OCI-LY3 (cell line): ENCODE measurements around the gene SPATS2.

Experiments
- EZH2phosphoT487 ChIP-seq: fragments of 200-600 bp; shearing (Covaris generic); IDR thresholded peaks from 2 replicates; pipeline ENCODE4 v1.6.1; 2018; ENCODE audit warnings: antibody characterized with exemption, mixed run types, low read depth
- TF ChIP-seq, protein P1 (sequence below): fragments of 200-600, 300-600 bp; sonication (generic); IDR thresholded peaks from 2 replicates; pipeline ENCODE4 v1.5.1; 2014; ENCODE audit warnings: antibody characterized with exemption, low read length, low read depth

DNA sequence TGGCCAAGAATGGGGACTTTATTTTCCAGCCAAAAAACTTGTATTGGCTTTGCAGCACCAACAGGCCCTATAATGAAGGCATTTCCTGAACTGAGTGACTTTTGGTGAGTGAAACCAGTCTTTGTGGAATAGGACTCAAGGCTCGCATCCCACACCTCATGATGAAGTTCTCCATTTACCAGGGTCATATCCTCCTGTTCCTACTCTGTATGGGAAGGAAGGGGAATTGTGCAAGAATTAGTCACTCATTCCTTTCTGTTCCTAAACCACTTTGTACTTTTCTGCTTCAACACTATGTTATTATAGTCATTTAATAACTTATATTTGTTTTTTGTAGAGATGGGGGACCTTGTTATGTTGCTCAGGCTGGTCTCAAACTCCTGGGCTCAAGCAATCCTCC lies 2.3 kb upstream of the SPATS2 start:
- TF ChIP-seq, protein P1, sequence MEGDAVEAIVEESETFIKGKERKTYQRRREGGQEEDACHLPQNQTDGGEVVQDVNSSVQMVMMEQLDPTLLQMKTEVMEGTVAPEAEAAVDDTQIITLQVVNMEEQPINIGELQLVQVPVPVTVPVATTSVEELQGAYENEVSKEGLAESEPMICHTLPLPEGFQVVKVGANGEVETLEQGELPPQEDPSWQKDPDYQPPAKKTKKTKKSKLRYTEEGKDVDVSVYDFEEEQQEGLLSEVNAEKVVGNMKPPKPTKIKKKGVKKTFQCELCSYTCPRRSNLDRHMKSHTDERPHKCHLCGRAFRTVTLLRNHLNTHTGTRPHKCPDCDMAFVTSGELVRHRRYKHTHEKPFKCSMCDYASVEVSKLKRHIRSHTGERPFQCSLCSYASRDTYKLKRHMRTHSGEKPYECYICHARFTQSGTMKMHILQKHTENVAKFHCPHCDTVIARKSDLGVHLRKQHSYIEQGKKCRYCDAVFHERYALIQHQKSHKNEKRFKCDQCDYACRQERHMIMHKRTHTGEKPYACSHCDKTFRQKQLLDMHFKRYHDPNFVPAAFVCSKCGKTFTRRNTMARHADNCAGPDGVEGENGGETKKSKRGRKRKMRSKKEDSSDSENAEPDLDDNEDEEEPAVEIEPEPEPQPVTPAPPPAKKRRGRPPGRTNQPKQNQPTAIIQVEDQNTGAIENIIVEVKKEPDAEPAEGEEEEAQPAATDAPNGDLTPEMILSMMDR, result no peak
- no peak for TF ChIP-seq EZH2phosphoT487
